ENCODE measurements around the gene ATP5PD. TPM values are rescaled to one million over a fixed set of nuclear protein-coding genes. Genes with fewer than 3 reads are reported as not detected.
A peak's percentile ranks its signal among the peaks of the same experiment; 100 is the strongest.

Gene ATP5PD
- total RNA-seq, 1 donor, result 513 TPM

DNA sequence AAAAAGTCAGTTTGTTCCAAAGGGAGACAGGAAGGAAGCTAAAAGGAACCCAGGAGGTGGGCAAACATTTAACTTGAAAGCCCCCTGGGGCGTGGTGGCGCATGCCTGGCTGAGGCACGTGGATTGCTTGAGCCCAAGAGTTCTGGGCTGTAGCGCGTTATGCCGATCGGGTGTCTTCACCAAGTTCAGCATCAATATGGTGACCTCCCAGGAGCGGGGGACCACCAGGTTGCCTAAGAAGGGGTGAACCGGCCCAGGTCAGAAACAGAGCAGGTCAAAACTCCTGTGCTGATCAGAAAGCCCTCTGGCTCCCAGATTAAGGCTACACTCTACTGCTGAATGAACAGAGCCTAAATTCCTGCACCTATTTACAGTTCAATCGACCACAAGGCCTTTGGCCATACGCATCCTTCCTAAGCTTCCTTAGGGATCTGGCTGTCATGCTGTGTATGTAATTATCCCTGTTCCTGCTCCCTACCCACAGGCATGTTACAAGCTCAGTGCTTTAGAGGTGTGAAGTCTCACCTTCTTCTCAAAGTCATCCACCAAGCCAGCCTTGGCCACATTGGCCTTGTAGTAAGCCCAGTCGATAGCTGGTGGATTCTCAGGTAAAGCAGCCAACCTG, 5.0 kb downstream of the ATP5PD start:
- no peak for DNase-seq (ENCODE audit: low read depth)
- H3K4me3 ChIP-seq (ENCODE audit: low read depth, low read length), result no peak overlapping the region
- TF ChIP-seq, protein P1, sequence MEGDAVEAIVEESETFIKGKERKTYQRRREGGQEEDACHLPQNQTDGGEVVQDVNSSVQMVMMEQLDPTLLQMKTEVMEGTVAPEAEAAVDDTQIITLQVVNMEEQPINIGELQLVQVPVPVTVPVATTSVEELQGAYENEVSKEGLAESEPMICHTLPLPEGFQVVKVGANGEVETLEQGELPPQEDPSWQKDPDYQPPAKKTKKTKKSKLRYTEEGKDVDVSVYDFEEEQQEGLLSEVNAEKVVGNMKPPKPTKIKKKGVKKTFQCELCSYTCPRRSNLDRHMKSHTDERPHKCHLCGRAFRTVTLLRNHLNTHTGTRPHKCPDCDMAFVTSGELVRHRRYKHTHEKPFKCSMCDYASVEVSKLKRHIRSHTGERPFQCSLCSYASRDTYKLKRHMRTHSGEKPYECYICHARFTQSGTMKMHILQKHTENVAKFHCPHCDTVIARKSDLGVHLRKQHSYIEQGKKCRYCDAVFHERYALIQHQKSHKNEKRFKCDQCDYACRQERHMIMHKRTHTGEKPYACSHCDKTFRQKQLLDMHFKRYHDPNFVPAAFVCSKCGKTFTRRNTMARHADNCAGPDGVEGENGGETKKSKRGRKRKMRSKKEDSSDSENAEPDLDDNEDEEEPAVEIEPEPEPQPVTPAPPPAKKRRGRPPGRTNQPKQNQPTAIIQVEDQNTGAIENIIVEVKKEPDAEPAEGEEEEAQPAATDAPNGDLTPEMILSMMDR (IDR thresholded peaks at IDR 0.05; ENCODE audit: insufficient read depth, low read length), result no peak

DNA sequence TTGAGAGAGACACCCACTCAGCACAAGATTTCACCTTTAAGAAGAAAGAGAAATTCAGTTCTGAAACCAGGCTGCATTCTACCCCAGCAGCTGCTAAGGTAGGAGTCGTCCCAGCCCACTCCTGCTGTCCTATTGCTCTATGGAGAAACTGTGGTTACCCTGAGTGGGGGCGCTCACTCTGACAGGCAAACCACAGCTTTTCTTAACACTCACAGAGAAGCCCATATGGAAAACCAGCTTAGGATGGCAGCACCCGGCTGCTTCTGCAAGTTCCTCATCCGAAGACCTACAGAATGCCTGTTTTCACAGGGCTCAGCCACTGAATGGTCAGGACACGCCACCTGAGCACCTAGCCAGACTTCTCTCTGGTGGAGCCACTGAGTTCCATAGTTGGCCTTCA, 7.5 kb downstream of the ATP5PD start:
- no peak overlapping the region for H3K4me3 ChIP-seq (ENCODE audit: low read depth, low read length)
- no peak for DNase-seq (ENCODE audit: low read depth)
- TF ChIP-seq, protein P1 (IDR thresholded peaks at IDR 0.05; ENCODE audit: insufficient read depth, low read length), result no peak

DNA sequence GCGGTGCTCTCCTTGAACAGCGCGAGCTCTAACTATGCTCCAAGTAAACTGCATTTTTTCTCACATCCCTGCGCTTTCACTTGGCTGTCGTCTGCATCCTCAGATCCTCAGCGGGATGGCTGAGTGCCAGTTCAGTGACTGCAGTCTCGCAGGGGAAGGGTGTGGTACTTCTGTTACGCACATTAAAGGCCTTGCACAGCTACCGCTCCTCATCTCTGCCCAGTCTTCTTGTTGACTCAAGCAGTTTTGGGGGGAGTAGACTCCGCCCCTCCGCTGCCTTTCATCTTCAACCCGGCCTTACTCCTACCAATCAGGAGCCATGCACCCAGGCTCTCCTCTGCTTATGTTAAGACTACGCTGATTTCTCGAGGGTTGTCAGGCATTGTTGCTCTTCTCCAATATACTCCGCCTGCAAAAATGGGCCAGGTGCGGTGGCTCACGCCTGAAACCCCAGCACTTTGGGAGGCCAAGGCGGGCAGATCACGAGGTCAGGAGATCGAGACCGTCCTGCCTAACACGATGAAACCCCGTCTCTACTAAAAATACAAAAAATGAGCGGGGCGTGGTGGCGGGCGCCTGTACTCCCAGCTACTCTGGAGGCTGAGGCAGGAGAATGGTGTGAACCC, 10.0 kb downstream of the ATP5PD start:
- TF ChIP-seq, protein P1 (IDR thresholded peaks at IDR 0.05; ENCODE audit: insufficient read depth, low read length), result no peak
- peak overlapping the region; percentile 17 for H3K4me3 ChIP-seq (ENCODE audit: low read depth, low read length)
- peak; percentile 97 for DNase-seq (ENCODE audit: low read depth)

DNA sequence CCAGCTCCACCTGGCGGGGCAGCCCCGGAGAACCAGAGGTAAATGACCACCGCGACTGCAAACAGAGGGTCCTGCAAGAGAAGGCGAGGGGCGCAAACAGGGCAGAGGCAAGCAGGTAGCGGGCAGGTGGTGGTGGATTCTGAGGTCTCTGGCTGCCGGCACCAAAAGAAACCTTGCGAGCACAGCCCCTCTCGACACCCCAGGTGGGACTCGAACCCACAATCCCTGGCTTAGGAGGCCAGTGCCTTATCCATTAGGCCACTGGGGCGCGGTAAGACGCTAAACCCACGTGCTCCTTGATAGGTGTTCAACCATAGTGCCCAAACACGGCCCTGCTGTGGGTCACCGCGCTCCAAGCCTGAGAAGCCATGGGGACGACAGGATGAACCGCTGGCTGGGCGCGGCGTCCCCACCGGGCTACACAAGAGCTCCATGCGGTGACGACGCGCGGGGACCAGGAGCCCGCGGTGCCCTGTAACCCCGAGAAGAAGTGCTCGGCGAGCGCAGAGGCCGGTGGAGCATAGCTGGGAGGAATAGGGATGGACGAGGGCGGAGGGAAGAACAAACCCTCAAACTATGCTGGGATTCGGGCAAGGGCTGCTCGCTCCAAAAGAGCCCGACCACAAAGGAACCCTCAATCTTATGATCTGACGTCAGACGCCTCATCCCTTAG, 12.4 kb downstream of the ATP5PD start:
- TF ChIP-seq, protein P1 (IDR thresholded peaks at IDR 0.05; ENCODE audit: insufficient read depth, low read length), result peak; percentile 27
- peak overlapping the region; percentile 84 for H3K4me3 ChIP-seq (ENCODE audit: low read depth, low read length)
- peak; percentile 87 for DNase-seq (ENCODE audit: low read depth)

DNA sequence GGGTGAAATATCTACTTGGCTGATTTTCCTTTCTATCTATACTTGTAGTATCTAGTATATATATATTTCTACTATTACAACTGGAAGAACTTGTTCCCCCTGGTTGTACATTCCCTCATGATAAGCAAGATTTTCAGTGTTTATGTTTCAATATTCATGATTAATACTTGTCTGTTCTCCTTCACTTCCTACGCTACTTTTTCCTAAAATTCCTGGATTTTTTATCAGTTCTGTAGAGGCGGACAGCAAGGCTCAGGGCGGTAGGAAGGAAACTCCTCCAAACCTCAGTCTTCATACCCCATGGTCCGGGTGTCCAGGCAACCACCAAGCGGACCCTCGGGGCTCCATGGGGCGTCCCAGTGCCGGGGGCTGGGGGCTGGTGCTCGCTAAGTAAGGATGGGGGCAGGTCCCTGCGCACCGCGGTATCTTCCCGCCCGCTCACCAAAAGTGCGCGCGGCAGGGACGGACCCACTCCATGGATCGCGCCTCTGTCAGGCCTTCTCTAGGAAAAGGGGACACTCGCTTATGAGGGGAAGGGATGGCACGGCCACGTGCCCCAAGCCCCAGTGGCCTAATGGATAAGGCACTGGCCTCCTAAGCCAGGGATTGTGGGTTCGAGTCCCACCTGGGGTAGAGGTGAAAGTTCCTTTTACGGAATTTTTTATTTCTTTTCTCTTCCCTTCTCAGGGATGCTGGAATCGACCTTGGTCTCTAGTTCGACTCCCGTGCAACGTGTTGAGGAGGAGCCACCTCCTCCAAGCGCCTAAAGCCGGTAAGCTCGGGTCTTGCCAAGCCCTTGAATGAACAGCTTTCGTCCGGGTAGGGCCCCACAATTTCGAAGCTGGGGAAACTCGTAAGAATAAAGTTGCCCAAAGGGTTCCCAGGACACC, 13.2 kb downstream of the ATP5PD start:
- peak; percentile 94 for DNase-seq (ENCODE audit: low read depth)
- peak overlapping the region; percentile 84 for H3K4me3 ChIP-seq (ENCODE audit: low read depth, low read length)
- TF ChIP-seq, protein P1 (IDR thresholded peaks at IDR 0.05; ENCODE audit: insufficient read depth, low read length), result no peak

DNA sequence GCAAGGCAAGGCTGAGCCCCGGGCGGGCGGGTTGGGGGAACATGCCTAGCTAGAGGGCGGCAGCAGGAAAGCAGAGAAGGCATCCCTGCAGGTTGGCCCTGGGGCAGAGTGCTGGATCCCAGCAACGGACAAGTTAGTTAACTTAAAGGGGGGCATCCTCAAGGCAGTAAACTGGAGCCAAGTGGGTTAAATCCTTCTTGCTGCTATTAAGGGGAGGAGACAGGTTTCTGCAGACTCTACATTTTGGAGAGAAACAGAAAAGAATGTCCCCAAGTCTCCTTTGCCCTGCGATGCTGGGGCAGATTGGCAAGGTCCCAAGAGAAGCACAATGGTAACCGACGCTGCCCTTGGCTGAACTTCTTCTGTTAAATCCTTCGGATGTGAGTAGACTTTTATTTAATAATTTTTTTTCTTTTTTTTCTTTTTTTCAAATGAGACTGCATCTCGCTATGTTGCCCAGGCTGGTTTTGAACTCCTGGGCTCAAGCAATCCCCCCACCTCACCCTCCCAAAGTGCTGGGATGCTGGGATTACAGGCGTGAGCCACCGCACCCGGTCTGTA, 14.0 kb downstream of the ATP5PD start:
- DNase-seq (ENCODE audit: low read depth), result peak; percentile 29
- TF ChIP-seq, protein P1 (IDR thresholded peaks at IDR 0.05; ENCODE audit: insufficient read depth, low read length), result no peak
- H3K4me3 ChIP-seq (ENCODE audit: low read depth, low read length), result peak overlapping the region; percentile 84

Measured in fibroblast of the aortic adventitia (primary cell).